HEK293 (cell line): Measurements from ENCODE around the gene RBM34.

Experiments used
- GLI4 ChIP-seq: fragments of 450-650 bp; formaldehyde crosslinking; IDR thresholded peaks from 2 replicates; pipeline ENCODE4 v1.5.1; 2016; ENCODE audit warnings: missing biosample characterization, missing genetic modification characterization
- ZNF664 ChIP-seq: fragments of 450-650 bp; formaldehyde crosslinking; IDR thresholded peaks from 2 replicates; pipeline ENCODE4 v1.5.1; 2016; ENCODE audit warnings: missing biosample characterization, missing genetic modification characterization
- ZNF76 ChIP-seq: fragments of 450-650 bp; formaldehyde crosslinking; IDR thresholded peaks from 2 replicates; pipeline ENCODE4; 2016; ENCODE audit warnings: low read depth, missing biosample characterization, missing genetic modification characterization, borderline replicate concordance
- TF ChIP-seq, protein P1 (sequence below): fragments of 450-650 bp; formaldehyde crosslinking; IDR thresholded peaks from 2 replicates; pipeline ENCODE4 v1.5.1; 2016; ENCODE audit warnings: missing biosample characterization, missing genetic modification characterization

DNA sequence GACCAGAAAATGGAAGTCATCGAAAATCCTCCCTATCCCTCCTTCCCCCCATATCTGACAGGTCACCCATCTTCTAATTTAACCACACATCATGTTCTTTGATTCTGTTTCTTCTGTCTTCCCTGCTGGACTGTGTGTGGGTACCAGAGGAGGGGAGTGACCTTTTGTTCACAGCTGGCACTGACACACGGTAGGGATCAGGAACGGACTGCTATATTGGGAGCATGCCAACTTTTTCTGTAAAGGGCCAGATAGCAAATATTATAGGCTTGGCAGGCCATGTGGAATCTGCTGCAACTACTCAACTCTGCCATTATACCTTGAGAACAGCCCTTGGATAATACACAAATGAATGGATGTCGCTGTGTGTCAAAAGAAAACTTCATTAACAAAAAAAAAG lies 24.9 kb downstream of the RBM34 start:
- TF ChIP-seq GLI4 (tag by site-specific recombination) (no peak), ZNF664 (tag by site-specific recombination) (no peak), ZNF76 (no peak)
- TF ChIP-seq, protein P1, sequence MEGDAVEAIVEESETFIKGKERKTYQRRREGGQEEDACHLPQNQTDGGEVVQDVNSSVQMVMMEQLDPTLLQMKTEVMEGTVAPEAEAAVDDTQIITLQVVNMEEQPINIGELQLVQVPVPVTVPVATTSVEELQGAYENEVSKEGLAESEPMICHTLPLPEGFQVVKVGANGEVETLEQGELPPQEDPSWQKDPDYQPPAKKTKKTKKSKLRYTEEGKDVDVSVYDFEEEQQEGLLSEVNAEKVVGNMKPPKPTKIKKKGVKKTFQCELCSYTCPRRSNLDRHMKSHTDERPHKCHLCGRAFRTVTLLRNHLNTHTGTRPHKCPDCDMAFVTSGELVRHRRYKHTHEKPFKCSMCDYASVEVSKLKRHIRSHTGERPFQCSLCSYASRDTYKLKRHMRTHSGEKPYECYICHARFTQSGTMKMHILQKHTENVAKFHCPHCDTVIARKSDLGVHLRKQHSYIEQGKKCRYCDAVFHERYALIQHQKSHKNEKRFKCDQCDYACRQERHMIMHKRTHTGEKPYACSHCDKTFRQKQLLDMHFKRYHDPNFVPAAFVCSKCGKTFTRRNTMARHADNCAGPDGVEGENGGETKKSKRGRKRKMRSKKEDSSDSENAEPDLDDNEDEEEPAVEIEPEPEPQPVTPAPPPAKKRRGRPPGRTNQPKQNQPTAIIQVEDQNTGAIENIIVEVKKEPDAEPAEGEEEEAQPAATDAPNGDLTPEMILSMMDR (tag by site-specific recombination) = no peak
